ENCODE results near the gene LMAN1L. TPM values are rescaled to one million over a fixed set of nuclear protein-coding genes. Genes with fewer than 3 reads are reported as not detected.

Gene LMAN1L
- total RNA-seq, 1 experiment from 2014 or later, result not detected

DNA sequence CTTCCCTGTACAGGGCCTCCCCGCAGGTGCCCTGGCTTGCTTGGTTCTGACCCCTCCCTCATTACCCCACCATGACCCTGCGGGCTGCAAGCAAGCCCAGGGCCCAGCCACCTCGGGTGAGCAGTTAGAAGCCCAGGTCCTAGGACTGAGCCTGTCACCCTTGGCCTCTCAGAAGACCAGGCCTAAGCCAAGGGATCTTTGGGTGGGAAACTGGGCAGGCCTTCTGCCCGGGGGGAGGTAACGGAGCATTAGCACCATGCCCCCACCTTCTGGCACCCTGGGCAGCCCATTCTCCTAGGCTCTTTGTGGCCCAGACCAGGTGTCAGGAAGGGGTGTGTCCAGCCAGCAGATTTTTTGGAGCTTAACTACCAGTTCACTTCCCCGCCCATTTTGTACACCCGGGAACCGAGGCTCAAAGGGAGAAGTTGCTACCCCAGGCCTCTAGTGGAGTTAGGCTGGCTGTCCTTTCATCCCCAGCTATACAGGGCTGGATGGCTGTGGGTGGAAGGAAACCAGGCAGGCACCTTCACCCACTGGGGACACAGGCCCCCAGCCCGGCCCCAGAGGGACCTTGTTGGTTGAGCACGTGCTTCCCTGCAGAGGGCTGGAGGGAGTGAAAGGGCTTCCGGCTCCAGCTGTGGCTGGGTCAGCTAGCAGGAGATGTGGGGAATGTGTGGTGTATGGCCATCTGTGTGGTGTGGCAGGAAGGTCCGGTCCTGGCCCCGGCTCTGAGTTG is 29.4 kb upstream of the LMAN1L start:
- no peak for DNase-seq
- TF ChIP-seq, protein P1, sequence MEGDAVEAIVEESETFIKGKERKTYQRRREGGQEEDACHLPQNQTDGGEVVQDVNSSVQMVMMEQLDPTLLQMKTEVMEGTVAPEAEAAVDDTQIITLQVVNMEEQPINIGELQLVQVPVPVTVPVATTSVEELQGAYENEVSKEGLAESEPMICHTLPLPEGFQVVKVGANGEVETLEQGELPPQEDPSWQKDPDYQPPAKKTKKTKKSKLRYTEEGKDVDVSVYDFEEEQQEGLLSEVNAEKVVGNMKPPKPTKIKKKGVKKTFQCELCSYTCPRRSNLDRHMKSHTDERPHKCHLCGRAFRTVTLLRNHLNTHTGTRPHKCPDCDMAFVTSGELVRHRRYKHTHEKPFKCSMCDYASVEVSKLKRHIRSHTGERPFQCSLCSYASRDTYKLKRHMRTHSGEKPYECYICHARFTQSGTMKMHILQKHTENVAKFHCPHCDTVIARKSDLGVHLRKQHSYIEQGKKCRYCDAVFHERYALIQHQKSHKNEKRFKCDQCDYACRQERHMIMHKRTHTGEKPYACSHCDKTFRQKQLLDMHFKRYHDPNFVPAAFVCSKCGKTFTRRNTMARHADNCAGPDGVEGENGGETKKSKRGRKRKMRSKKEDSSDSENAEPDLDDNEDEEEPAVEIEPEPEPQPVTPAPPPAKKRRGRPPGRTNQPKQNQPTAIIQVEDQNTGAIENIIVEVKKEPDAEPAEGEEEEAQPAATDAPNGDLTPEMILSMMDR (conservative IDR thresholded peaks at IDR 0.05), result no peak
- H3K4me1 Mint-ChIP-seq, result peaks cover 32 to 48% of the 10 kb centered on the region in 2 experiments
- H3K27me3 Mint-ChIP-seq (ENCODE audit: low read depth), result peaks cover 29% of the 10 kb centered on the region
- WGBS (ENCODE audit: extremely low coverage, insufficient read length, low lambda C conversion rate), result no CpG with 5 or more reads among the region's 13 CpGs
- Histone ChIP-seq H2BK20ac (ENCODE audit: low read depth, low read length, poor library complexity, severe bottlenecking) (no peak overlapping the region), H4K91ac (ENCODE audit: insufficient read length, low read depth, low read length) (no peak overlapping the region), H3K4me1 (ENCODE audit: insufficient read depth, low read length) (peaks cover 4% of the 10 kb centered on the region; the same call in 1 of the 2 replicates), H3K9ac (ENCODE audit: extremely low read depth, insufficient read length, low read length) (no peak overlapping the region), H2BK5ac (ENCODE audit: insufficient read length, low read length) (no peak overlapping the region), H3K79me2 (ENCODE audit: insufficient read depth, low read length) (no peaks in the 10 kb centered on the region), H3K23me2 (ENCODE audit: insufficient read length, low read depth, low read length, poor library complexity, severe bottlenecking) (peaks cover 11% of the 10 kb centered on the region), H3K14ac (ENCODE audit: insufficient read depth, low read length) (no peak overlapping the region), H3K27me3 (ENCODE audit: insufficient read depth, low read length) (peaks cover 4% of the 10 kb centered on the region; the same call in 1 of the 2 replicates), H3K27ac (ENCODE audit: insufficient read length, low read depth, low read length) (no peak overlapping the region), H3K18ac (ENCODE audit: insufficient read length, low read depth, low read length) (no peak overlapping the region), H2BK15ac (ENCODE audit: low read depth, low read length) (no peak overlapping the region), H2BK12ac (ENCODE audit: insufficient read length, low read depth, low read length) (no peak overlapping the region), H3K9me3 (ENCODE audit: control insufficient read depth, low read depth, low read length) (no peaks in the 10 kb centered on the region), H4K8ac (replicated peaks; ENCODE audit: insufficient read length, low read depth, low read length) (no peak overlapping the region), H3K4me2 (ENCODE audit: insufficient read depth, insufficient read length, low read length) (peak overlapping the region; percentile 92), H3K23ac (ENCODE audit: insufficient read length, low read depth, low read length) (no peak overlapping the region), H3K4ac (ENCODE audit: low read depth, low read length) (no peak overlapping the region), H2AK5ac (ENCODE audit: insufficient read length, low read length) (no peak overlapping the region), H3K79me1 (ENCODE audit: insufficient read depth, low read depth, low read length, poor library complexity, severe bottlenecking) (no peaks in the 10 kb centered on the region), H4K5ac (ENCODE audit: insufficient read length, low read depth, low read length) (no peak overlapping the region), H2AFZ (ENCODE audit: low read length) (no peak overlapping the region), H2BK120ac (ENCODE audit: low read depth, low read length, poor library complexity, severe bottlenecking) (no peak overlapping the region), H3K56ac (ENCODE audit: insufficient read length, low read depth, low read length) (no peak overlapping the region), H4K20me1 (ENCODE audit: control insufficient read depth, insufficient read depth, insufficient read length) (no peaks in the 10 kb centered on the region), H3T11ph (ENCODE audit: low read length) (no peak overlapping the region)
- H3K27ac Mint-ChIP-seq, result no peak overlapping the region
- peak overlapping the region; percentile 81 to 87 for H3K4me3 Mint-ChIP-seq
- H3K9me3 Mint-ChIP-seq, result no peaks in the 10 kb centered on the region
- H3K36me3 Mint-ChIP-seq (ENCODE audit: insufficient read depth in 1 of 3, low read depth in 3 of 3), result peaks cover 0 to 5% (median 4%) of the 10 kb centered on the region in 3 experiments; a peak in 3 of 7 replicates

Data from H9 (cell line).